Natural killer cell (primary cell): Measurements from ENCODE around the gene JMJD8. TPM values are rescaled to one million over a fixed set of nuclear protein-coding genes. Genes with fewer than 3 reads are reported as not detected.

Experiments
- ATAC-seq, 3 donors: fragments of 150-1000 bp in 2 of 3; fragments of 200-7000 bp in 1 of 3; cut with Tn5 transposase; 1 replicate in 1 of 3; 2 replicates in 2 of 3; pipeline ENCODE4 v1.10.0; 2021; ENCODE audit warnings: mild to moderate bottlenecking in 2 of 3, moderate library complexity in 2 of 3
- DNase-seq, 2 donors: peaks; one replicate each; pipeline versions ENCODE4 v3.0.0 to v3.0.0-alpha.2; 2013 to 2021; ENCODE audit warnings: mixed read lengths in 1 of 2
- H3K27ac ChIP-seq: one replicate; pipeline ENCODE4 v1.5.1; 2013; ENCODE audit warnings: mild to moderate bottlenecking, low read length
- H3K27me3 ChIP-seq: one replicate; pipeline ENCODE4 v1.6.1; 2013; ENCODE audit warnings: low read length; ENCODE audit not compliant: control insufficient read depth, insufficient read depth
- H3K36me3 ChIP-seq: one replicate; pipeline ENCODE4 v1.6.1; 2013; ENCODE audit warnings: low read length; ENCODE audit not compliant: control insufficient read depth, insufficient read depth
- H3K4me1 ChIP-seq: one replicate; pipeline ENCODE4 v1.6.1; 2013; ENCODE audit warnings: low read length; ENCODE audit not compliant: control insufficient read depth, insufficient read depth
- H3K4me3 ChIP-seq: one replicate; pipeline ENCODE4 v1.5.1; 2013; ENCODE audit warnings: low read length
- H3K9me3 ChIP-seq: one replicate; pipeline ENCODE4 v1.6.1; 2013; ENCODE audit warnings: low read length; ENCODE audit not compliant: control insufficient read depth, insufficient read depth
- H3K27ac Mint-ChIP-seq, 2 donors: one replicate each; pipeline ENCODE4 v1.8.0; 2022; ENCODE audit warnings: mild to moderate bottlenecking in 2 of 2, mixed read lengths in 2 of 2, moderate library complexity in 1 of 2
- H3K27me3 Mint-ChIP-seq, 2 donors: one replicate each; pipeline ENCODE4 v1.8.0; 2022; ENCODE audit warnings: low read depth in 2 of 2, mixed read lengths in 2 of 2
- H3K36me3 Mint-ChIP-seq: one replicate; pipeline ENCODE4 v1.8.0; 2022; ENCODE audit warnings: mixed read lengths
- H3K4me1 Mint-ChIP-seq, 2 donors: one replicate each; pipeline ENCODE4 v1.8.0; 2022; ENCODE audit warnings: mixed read lengths in 2 of 2
- H3K4me3 Mint-ChIP-seq: one replicate; pipeline ENCODE4 v1.8.0; 2022; ENCODE audit warnings: mild to moderate bottlenecking, moderate library complexity, mixed read lengths
- H3K9me3 Mint-ChIP-seq, 2 donors: one replicate each; pipeline ENCODE4 v1.8.0; 2022; ENCODE audit warnings: mixed read lengths in 2 of 2
- CTCF ChIP-seq: fragments of 200-600 bp; IDR thresholded peaks from one replicate; pipeline ENCODE4 v1.8.0; 2022; ENCODE audit warnings: antibody characterized with exemption
- WGBS: methylation state at CpG from one replicate; pipeline ENCODE4 v1.1.7; 2013; ENCODE audit warnings: missing lambda C conversion rate; ENCODE audit not compliant: insufficient coverage; 5-methylcytosine and 5-hydroxymethylcytosine counted together
- intact Hi-C: fragments of 100-400 bp; cut with micrococcal nuclease; formaldehyde crosslinking; loops from one replicate; pipeline ENCODE4 v1.14.2; 2022
- total RNA-seq, 4 donors: library from RNA; stranded (reverse); fragments of 120-200 nt in 1 of 4; gene quantifications; one replicate each; pipeline versions ENCODE4 v1.2.3 to v1.2.4, GENCODE V29; 2013 to 2022

The JMJD8 gene
- total RNA-seq, 3 donors from 2014 or later (not counting 1 experiment from before 2014, with no cell fraction given): 29.5 to 32.6 (median 31.5) TPM

- Mint-ChIP-seq H3K27ac (no peak overlapping the region), H3K9me3 (no peaks in the 10 kb centered on the region), H3K4me3 (no peak overlapping the region), H3K36me3 (no peaks in the 10 kb centered on the region), H3K4me1 (peaks cover 0 to 4% of the 10 kb centered on the region in 2 donors), H3K27me3 (no peaks in the 10 kb centered on the region)
- ATAC-seq (no peak), DNase-seq (no peak)
- intact Hi-C loops: no loop called here
- Histone ChIP-seq H3K27me3 (no peaks in the 10 kb centered on the region), H3K27ac (no peak overlapping the region), H3K4me1 (peaks cover 8% of the 10 kb centered on the region), H3K4me3 (no peak overlapping the region), H3K36me3 (no peaks in the 10 kb centered on the region), H3K9me3 (no peaks in the 10 kb centered on the region)
- 97% methylated on average over 11 of the region's 12 CpGs for WGBS
- no peak for TF ChIP-seq CTCF
Observed at GRCh38 chr16:654034-654433, 30.1 kb downstream of the JMJD8 start.

GRCh38 chr16:652454-653305 is 31.5 kb downstream of the JMJD8 start:
- no peaks in the 10 kb centered on the region for H3K27me3 Mint-ChIP-seq
- intact Hi-C loops: no loop called here
- Histone ChIP-seq H3K4me1 (peaks cover 20% of the 10 kb centered on the region), H3K36me3 (no peaks in the 10 kb centered on the region), H3K9me3 (no peaks in the 10 kb centered on the region), H3K27me3 (no peaks in the 10 kb centered on the region), H3K4me3 (no peak overlapping the region), H3K27ac (no peak overlapping the region)
- ATAC-seq (no peak), DNase-seq (no peak)
- no peaks in the 10 kb centered on the region for H3K9me3 Mint-ChIP-seq
- TF ChIP-seq CTCF: no peak
- no peak overlapping the region for H3K4me3 Mint-ChIP-seq
- WGBS: 95% methylated on average over 28 of the region's 28 CpGs
- H3K4me1 Mint-ChIP-seq: peaks cover 0 to 9% of the 10 kb centered on the region in 2 donors
- H3K36me3 Mint-ChIP-seq: no peaks in the 10 kb centered on the region
- no peak overlapping the region for H3K27ac Mint-ChIP-seq

GRCh38 chr16:651844-652243 is 32.3 kb downstream of the JMJD8 start:
- H3K36me3 Mint-ChIP-seq: no peaks in the 10 kb centered on the region

More at GRCh38 chr16:651844-652243, 32.3 kb downstream of the JMJD8 start:
- ATAC-seq (no peak), DNase-seq (no peak)
- WGBS: 96% methylated on average over 22 of the region's 22 CpGs
- Histone ChIP-seq H3K27ac (no peak overlapping the region), H3K4me3 (no peak overlapping the region), H3K9me3 (no peaks in the 10 kb centered on the region), H3K36me3 (no peaks in the 10 kb centered on the region), H3K4me1 (peaks cover 25% of the 10 kb centered on the region), H3K27me3 (no peaks in the 10 kb centered on the region)
- H3K27me3 Mint-ChIP-seq: no peaks in the 10 kb centered on the region
- H3K9me3 Mint-ChIP-seq: no peaks in the 10 kb centered on the region
- H3K27ac Mint-ChIP-seq: no peak overlapping the region
- H3K4me1 Mint-ChIP-seq: peaks cover 0 to 9% of the 10 kb centered on the region in 2 donors
- TF ChIP-seq CTCF: no peak
- no peak overlapping the region for H3K4me3 Mint-ChIP-seq
- intact Hi-C loops: no loop called here
